ENCODE results near the gene HDDC3.

GRCh38 chr15:90946538-90946937 lies 14.2 kb upstream of the HDDC3 start:
- TF ChIP-seq POLR2A (IDR thresholded peaks at IDR 0.05; ENCODE audit: low read depth, low read length) (no peak), POLR2AphosphoS5 (IDR thresholded peaks at IDR 0.05; ENCODE audit: low read depth, low read length) (no peak)

All from GM12892 (cell line).